ENCODE data around the gene MAP4K4.

- TF ChIP-seq POLR2A (IDR thresholded peaks at IDR 0.05) (no peak), EP300 (IDR thresholded peaks at IDR 0.05) (no peak), POLR2AphosphoS5 (IDR thresholded peaks at IDR 0.05) (no peak)
These were observed 27.5 kb downstream of the MAP4K4 start for GRCh38 chr2:101725038-101725437.

All from suprapubic skin (tissue), 4 donors.